NCI-H1092 treated with DMSO at 0.1 percent for 48 hours (cell line): ENCODE data around the gene ZFP36L2.

Experiments
- DNase-seq: peaks from one replicate; lab custom pipeline; 2025; lab: John Stamatoyannopoulos, UW

ZFP36L2 gene

GRCh38 chr2:43248621-43249020, 22.2 kb upstream of the ZFP36L2 start:
- DNase-seq = no peak

GRCh38 chr2:43246641-43247040, 20.2 kb upstream of the ZFP36L2 start:
- no peak for DNase-seq

DNA sequence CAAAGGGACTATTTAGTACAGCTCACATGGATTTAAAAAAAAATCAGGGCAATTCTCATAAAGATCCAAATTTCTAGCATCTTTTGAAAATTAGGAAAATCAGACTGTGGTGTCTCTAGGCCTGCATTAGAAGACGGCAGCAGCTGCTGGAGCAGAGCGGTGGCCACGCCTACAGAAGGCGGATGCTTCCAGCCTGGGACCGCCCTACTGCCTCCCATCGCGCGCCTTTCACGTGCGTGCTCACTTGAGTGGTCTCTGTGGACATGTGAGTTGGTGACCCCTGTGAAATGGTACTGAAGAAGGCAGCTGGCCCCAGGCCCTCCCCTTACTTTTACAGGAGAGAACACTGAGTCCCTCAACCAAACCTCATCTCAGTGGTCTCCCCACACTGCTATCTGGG, 15.2 kb upstream of the ZFP36L2 start:
- no peak for DNase-seq

DNA sequence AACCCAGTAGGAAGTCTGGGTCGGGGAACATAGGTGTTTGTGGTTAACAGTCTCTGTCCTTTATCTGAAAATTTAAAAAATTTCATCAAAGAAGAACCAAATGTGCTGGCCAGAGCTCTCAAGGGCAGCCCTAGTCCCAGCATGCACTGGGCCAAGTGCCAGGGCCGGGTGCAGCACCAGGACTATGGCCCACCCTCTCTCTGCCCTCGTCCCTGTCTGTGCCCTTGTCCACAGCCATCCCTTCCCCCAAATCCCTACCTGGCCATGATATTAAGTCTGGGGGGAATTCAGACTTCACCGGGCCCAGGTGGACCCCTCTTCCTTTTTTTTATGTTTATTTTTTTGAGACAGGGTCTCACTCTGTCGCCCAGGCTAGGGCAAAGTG, 14.4 kb upstream of the ZFP36L2 start:
- no peak for DNase-seq

DNA sequence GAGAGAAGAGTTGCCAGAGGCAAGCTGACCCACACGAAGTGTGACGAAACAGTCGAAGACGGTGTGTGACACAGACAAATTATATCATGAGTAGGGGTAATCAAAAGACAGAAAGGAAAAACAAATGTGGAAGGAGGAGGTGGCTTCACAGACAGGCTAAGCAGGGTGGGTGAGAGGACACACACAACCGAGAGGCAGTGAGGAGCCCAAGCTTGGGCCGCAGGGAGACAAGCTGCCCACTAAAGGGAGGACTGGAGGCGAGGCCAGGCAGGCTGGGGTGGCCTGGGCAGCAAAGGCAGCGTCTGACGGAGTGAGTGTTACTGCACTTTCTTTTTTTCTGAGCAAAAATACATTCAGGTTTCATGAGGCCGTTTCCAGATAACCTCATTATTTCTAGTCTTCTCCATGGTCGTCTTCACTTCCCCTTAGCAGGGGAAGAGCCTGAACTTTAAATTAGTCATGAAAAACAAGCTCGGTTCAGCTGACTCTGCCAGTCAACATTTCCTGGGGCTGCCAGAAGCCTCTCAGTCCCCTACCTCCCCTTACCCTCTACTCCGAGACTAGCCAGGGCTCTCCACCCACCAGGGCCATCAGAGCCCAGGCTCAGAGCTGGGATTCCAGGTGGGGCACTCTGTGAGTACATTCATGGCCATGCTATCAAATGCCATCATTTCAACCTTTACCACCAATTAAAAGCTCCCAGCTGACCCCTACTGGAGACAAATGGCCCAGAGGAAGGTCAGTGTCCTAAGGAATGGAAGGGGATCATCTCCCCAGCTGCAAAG, 13.8 kb upstream of the ZFP36L2 start:
- DNase-seq = no peak

DNA sequence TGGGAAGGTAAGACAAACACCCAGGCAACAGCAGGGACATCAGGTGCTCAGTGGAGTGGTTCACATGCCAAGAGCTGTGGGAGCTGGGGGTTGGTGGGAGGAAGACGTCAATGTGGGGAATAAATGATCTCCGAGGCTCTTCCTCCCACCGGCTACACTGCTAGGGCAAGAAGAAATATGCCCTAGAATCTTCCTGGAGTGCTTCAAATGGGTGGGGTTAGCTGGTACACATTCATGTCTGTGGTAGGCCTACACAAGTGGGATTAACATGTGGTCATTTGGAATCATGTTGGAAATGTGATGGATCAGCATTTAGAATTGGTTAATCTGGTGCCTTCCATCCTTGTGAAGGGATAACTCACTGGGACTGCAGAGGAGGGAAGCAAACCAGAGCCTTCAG, 12.4 kb upstream of the ZFP36L2 start:
- no peak for DNase-seq

DNA sequence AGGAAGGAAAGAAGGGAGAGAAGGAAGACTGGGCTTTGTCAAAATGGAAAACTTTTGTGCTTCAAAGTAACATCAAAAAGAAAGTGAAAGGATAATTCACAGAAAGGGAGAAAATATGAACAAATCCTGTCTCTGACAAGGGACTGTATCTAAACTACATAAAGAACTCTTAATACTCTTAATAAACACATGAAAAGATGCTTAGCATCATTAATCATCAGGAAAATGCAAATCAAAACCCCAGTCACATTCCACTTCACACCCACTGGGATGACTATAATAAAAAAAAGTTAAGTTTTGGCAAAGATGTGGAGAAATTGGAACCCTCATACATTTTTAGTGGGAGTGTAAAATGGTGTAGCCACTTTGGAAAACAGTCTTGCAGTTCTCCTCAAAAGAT, 11.8 kb upstream of the ZFP36L2 start:
- no peak for DNase-seq

GRCh38 chr2:43233218-43234212, 7.1 kb upstream of the ZFP36L2 start:
- DNase-seq = no peak

DNA sequence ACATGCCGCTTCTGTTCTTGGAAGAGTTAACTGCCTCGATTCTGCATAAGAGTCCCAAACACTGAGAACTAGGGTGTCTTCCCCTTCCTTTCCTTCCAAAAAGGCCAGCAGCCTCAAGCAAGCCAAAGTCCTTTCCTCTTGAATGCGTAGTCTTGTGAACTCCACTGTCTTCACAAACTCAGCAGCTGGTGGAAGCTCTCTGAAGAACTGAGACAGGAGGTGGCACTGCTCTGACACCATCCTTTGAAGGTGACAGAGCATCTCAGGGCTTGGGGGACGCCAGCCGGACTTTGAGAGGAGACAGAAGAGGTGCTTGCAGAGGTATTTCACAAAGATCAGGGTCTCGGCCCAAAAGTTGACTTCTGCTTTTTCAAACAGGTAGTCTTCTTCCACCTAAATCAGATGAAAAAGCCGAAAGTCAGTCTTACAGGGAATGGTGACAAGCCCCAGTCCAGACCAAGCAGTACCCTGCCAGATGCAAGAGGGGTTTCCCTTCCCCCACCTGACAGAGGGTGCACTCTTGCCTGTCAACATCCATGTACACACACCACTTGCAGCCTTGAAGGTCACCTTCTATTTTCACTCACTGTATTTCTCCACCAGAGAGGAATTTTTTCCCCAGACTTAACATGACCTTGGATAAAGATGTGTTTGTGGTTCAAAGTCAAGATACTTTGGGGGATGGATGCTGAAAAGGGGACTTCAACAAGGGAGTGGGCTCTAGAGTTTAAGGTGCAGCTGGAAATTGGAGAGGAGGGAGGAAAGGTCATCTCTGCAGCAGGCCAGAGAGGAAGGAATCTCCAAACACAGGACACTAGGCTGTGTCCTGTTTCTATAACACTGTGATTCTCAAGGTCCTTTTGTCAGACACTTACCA, 4.8 kb upstream of the ZFP36L2 start:
- DNase-seq = no peak

DNA sequence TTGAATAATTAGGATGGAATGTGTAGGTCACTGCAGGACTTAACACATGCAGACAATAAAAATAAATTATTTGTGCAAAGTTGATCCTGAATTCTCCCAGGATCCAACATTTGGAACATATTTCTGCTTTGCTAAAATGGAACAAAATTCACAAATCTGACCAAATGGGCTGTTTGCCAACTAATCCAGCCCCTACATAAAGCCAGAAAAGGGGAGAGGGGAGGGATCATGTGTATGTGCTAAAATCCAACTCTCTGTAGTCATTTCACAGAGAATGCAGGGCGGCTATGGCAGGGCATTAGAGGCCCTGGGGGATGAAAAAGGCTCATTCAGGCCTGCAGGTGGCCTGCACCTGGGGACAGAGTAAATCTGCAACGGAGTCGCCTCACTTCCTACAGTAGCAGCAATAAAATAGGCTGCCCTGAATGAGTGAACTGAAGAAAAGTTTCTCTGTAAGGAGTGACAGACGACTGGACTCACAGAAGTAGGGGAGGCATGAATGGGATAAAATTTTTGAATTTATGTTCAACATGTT, 4.0 kb upstream of the ZFP36L2 start:
- DNase-seq = no peak

DNA sequence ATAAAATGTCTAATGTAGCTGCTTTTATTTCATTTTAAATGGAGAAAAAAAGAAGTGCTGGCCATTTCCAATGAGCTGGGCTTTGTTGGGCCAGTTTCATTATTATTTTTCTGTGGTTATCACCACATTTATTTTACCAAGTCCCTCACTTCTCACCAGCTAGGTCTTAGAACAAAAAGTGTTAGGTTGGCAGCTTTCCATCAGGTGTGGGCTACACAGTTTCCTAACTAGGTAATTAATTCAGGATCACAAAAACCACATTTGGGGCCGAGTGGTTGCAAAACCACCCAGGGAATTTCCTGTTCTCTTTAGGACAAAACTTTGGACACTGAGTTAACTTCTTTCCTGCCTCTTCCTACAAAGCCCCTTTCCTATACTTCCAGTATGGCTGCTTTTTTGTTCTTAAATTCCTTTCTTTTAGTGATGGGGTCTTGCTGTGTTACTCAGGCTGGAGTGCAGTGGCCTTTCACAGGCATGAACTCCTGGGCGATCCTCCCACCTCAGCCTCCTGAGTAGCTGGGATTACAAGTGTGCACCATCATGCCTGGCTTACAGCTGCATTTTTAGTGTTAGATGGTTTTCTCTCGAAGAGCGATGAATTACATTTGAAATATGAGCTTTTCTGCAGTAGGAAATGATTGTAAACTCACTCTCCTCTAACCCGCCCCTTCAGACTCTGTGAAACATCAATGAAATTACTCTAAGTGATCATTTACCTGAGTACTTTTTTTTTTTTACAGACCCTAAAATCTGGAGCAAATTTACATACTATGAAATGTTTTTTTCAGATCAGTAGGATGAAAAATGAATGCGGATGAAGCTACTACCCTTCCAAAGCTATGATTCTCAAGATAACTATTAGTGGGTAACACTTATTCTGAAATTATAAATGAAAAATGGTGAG, 2.6 kb upstream of the ZFP36L2 start:
- no peak for DNase-seq

GRCh38 chr2:43228321-43228751, 1.9 kb upstream of the ZFP36L2 start:
- DNase-seq = no peak

DNA sequence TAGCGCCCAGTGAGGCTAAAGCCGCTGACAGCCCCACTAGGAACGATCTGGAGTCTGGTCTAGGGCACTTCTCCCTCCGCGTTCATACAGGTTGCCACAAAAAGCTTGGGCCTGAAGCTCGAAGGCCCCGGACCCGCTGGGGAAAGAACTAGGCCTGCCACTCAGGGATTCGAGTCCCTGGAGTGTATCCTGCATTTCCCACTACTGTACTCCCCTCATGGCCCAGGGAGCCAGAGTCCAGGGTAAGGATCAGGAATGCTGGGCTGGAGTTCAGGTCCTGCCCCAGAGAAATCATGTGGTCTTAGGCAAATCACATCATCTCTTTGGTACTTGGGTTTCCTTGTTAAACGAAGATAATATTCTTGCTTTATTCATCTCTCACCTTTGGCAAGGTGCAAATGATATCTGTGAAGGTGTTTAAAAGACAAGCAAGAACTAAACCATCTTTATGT, 1.4 kb upstream of the ZFP36L2 start:
- no peak for DNase-seq

DNA sequence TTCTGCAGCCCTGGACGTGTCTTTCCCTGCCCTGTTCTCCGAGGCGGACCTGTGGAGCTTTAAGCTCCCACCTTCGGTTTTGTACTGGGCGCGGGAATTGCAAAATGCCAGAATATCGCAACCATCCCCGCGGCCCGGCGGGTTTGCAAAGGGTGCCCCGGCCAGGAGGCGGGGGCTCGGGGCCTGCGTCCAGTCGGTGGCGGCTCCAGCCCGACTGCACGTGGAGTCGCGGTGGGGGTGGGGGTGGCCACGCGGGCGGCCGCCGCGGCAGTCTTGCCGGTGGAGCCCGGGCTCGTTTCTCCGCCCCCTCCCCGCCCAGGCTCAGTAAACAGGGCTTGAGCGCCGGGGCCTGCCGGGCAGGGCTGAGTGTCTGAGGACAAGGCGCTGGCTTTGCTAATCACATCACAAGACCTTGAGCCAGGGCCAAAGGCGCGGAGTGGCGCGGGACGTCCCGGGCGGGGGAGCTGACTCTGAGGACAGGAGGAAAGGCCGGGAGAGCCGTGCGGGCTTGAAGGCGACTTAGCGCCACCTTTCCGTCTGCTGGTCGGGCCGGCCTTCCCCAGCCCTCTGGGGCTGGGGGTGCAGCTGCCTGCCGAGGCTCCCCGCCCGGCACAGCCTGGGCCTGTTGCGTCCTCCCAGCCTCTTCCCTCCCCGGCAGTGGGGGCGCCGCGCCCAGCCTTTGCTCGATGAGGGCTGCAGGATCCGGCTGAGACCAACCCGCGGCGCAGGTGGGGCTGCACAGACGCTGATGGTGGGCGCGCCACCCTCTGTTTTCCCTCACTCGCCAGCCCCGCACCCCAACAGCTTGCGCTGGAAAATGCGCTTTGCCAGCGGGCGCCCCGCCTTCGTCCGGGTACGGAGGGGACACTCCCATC, 786 bp upstream of the ZFP36L2 start:
- DNase-seq = peak; percentile 78

DNA sequence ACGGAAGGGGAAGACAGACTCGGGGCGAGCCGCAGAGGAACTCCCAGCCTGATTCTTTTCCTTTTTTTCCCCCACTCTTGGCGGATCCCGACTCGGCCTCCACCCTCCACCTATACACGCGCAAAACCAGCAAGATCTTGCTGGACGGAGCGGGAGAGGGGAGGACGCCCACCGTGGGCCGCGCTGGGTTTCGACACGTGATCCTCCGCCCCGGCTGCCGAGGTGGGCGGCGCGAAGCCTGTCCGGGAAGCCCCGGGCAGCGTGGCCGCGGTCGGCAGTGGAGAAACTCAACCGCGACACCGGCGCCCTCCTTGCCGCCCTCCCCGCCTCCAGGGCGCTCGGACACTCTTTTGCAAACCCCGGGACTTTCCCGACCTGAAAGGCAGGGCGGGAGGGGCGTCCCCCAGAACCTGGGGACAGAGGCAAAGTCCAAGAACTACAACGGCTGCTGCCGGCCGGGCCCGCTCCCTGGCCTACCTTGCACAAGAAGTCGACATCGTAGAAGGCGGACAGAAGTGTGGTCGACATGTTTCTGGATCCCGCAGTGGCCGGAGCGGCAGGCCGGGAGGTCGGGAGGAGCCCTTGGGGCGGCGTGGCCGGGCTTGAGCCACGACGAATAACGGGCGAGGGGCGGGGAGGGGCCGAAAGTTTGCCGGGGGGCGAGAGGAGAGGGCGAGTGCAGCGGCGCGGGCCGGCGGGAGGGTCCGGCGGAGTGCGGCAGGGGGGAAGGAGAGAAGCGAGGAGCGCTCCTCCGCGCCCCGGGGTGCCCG, 433 bp downstream of the ZFP36L2 start:
- peak; percentile 45 for DNase-seq

DNA sequence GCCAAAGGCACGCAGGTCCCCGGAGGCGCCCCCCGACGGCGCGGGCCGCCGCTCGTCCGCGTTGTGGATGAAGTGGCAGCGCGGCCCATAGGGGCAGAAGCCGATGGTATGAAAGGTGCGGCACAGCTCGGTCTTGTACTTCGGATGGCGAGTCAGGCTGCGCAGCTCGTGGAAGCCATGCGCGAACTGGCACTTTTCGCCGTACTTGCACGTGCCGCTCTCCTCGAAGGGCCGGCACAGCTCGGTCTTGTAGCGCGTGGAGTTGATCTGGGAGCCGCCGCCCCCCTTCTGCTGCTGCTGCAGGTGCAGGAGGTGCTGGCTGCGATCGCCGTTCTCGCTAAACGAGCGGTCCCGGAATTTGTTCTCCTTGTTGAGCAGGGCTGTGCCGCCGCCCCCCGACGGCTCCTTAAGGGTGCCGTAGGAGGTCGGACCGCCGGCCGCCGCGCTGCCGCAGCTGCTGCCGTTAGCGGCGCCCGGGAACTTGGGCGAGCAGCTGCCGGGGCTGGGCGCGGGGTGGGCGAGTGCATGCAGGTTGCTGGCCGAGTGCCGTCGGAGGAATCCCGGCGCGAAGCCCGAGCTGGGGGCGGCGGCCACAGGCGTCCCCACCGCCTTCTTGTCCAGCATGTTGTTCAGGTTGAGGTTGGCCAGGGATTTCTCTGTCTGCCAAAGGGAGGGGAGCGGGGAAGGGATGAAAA, 1.2 kb downstream of the ZFP36L2 start:
- peak; percentile 29 for DNase-seq

DNA sequence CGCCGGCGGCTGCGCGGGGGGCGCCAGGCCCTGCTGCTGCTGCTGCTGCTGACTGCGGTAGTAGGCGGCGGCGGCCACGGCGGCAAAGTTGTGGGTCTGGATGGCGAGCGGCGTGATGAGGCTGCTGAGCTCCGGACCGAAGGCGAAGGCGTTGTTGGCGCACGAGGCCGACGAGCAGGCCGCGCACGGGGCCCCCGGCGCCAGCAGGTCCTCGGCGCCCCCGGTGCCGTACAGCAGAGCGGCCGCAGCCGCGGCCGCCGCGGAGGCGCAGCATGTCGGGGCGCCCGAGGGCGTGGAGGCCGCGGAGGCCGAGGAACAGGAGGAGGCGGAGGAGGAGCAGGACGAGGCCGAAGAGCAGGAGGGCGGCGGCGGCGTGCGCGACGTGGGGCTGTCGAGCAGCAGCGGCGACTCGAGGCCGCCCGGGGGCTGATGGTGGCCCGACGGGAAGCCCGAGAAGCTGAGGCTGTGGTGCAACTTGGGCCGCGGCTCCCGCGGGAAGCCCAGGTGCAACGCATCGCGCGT, 1.8 kb downstream of the ZFP36L2 start:
- DNase-seq = no peak

- DNase-seq = no peak
Observed at GRCh38 chr2:43224131-43224570, 2.3 kb downstream of the ZFP36L2 start.
